Parathyroid adenoma (tissue), 2 donors: ENCODE measurements around the gene EXD3.

ENCODE experiments used
- H2AFZ ChIP-seq: fragments of 300-600 bp; sonication (generic); one replicate; pipeline ENCODE4 v1.7.0; 2017; ENCODE audit warnings: antibody characterized with exemption, mild to moderate bottlenecking
- H3K27ac ChIP-seq: fragments of 300-600 bp; sonication (generic); one replicate; pipeline ENCODE4 v1.7.0; 2017
- H3K27me3 ChIP-seq: fragments of 300-600 bp; sonication (generic); one replicate; pipeline ENCODE4 v1.7.0; 2017; ENCODE audit warnings: low read length; ENCODE audit not compliant: control insufficient read depth, insufficient read depth
- H3K36me3 ChIP-seq: fragments of 300-600 bp; sonication (generic); one replicate; pipeline ENCODE4 v1.7.0; 2017; ENCODE audit warnings: low read length; ENCODE audit not compliant: control insufficient read depth, insufficient read depth
- H3K4me1 ChIP-seq: fragments of 300-600 bp; sonication (generic); one replicate; pipeline ENCODE4 v1.7.0; 2017; ENCODE audit warnings: control low read depth
- H3K4me2 ChIP-seq: fragments of 300-600 bp; sonication (generic); one replicate; pipeline ENCODE4 v1.7.0; 2017; ENCODE audit warnings: low read length
- H3K4me3 ChIP-seq: fragments of 300-600 bp; sonication (generic); one replicate; pipeline ENCODE4 v1.7.0; 2017; ENCODE audit warnings: low read depth, low read length
- H3K79me2 ChIP-seq: fragments of 300-600 bp; sonication (generic); one replicate; pipeline ENCODE4 v1.7.0; 2017; ENCODE audit warnings: control low read depth
- H3K9ac ChIP-seq: fragments of 300-600 bp; sonication (generic); one replicate; pipeline ENCODE4 v1.7.0; 2017; ENCODE audit warnings: mild to moderate bottlenecking
- H3K9me3 ChIP-seq: fragments of 300-600 bp; sonication (generic); one replicate; pipeline ENCODE4 v1.7.0; 2017; ENCODE audit warnings: low read length; ENCODE audit not compliant: control insufficient read depth
- CTCF ChIP-seq: fragments of 300-600 bp; sonication (generic); IDR thresholded peaks from one replicate; pipeline ENCODE4 v1.7.0; 2017; ENCODE audit warnings: antibody characterized with exemption, mild to moderate bottlenecking
- donor health status: primary hyperparathyroidism.

The EXD3 gene

GRCh38 chr9:137454597-137455358, 31.8 kb upstream of the EXD3 start:
- Histone ChIP-seq H2AFZ (no peak overlapping the region), H3K27ac (no peak overlapping the region), H3K4me3 (no peak overlapping the region), H3K36me3 (no peaks in the 10 kb centered on the region), H3K79me2 (no peaks in the 10 kb centered on the region), H3K9me3 (no peaks in the 10 kb centered on the region), H3K27me3 (no peaks in the 10 kb centered on the region), H3K4me1 (no peaks in the 10 kb centered on the region), H3K9ac (no peak overlapping the region), H3K4me2 (no peak overlapping the region)
- no peak for TF ChIP-seq CTCF

DNA sequence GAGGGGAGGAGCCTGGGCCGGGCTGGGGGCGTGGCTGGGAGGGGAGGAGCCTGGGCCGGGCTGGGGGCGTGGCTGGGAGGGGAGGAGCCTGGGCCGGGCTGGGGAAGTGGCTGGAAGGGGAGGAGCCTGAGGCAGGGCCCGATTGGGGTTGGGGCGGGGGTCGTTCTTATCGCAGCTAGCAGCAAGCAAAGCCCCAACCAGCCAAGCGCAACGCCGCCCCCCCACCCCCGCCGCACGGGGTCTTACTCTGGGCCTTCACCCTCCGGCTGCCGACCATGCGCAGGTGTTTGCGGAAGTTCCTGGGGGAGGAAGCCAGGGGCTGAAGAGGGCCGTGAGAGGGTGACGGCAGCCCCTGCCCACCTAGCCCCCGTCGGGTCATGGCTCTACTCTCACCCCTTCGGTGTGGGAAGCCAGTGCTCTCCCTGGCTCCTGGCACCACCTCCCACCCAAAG, 31.2 kb upstream of the EXD3 start:
- TF ChIP-seq CTCF: no peak
- Histone ChIP-seq H3K27me3 (no peaks in the 10 kb centered on the region), H3K27ac (no peak overlapping the region), H3K4me2 (no peak overlapping the region), H3K79me2 (no peaks in the 10 kb centered on the region), H3K36me3 (no peaks in the 10 kb centered on the region), H3K4me1 (no peaks in the 10 kb centered on the region), H3K9me3 (no peaks in the 10 kb centered on the region), H3K4me3 (no peak overlapping the region), H3K9ac (no peak overlapping the region), H2AFZ (no peak overlapping the region)

DNA sequence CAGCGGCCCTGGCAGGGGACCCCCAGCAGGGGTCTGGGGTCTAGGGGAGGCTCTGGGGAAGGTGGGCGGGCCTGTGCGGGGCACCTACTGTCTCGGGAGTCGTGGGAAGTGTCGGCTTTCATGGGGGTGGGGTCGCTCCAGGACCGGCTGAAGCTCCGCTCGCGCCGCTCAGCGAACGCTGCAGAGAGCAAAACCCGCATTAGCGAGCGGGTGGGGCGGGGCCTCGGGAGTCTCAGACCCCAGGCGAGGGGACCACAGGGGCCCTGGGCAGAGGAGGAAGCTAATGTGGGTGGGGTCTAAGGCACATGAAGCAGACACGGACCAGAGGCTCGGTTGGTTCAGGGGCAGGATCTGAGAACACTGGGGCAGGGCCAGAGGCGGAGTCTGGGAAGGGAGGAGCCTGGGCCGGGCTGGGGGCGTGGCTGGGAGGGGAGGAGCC, 30.7 kb upstream of the EXD3 start:
- Histone ChIP-seq H3K79me2 (no peaks in the 10 kb centered on the region), H2AFZ (no peak overlapping the region), H3K27me3 (no peaks in the 10 kb centered on the region), H3K27ac (no peak overlapping the region), H3K9me3 (no peaks in the 10 kb centered on the region), H3K4me1 (no peaks in the 10 kb centered on the region), H3K4me3 (no peak overlapping the region), H3K4me2 (no peak overlapping the region), H3K36me3 (no peaks in the 10 kb centered on the region), H3K9ac (no peak overlapping the region)
- no peak for TF ChIP-seq CTCF

DNA sequence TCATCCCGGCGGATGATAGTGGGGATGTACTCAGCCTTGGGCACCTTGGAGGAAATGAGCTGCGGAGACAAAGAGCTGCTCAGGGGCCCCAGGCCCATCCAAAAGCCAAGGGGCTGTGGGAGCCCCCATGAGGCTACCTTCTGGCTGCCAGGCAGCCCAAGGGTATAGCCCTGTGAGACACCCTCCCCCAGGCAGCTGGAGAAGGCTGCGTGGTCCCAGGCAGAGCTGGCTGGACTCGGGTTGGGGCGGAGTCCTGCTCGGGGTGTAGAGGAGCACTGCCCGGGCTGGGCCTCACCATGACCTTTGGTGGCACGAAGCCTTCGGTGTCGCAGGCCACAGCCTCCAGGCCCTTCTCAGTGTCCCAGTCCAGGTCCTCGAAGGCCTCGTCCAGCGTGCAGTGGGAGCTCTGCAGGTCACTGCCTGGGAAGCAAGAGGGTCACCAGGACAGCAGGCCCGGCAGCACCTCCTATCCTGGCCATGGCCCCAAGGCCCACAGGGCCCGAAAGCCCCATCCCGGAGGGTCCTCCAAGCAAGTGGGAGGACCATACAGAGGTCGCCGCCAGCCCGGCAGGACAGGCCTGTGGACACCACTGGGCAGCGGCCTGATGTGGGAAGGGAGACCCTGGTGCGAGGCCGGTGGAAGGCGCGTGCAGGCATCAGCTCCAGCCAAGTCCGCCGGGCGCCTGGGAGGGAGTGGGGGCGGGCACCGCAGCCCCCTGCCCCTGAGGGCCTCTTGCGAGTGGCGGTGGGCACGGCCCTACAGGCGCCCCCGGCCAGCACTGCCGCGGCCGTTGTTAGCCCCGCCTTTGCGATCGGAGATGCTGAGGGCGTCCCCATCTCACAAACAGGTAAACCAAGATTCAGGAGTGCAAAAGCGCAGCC, 30.0 kb upstream of the EXD3 start:
- Histone ChIP-seq H3K4me3 (no peak overlapping the region), H3K4me1 (no peaks in the 10 kb centered on the region), H3K79me2 (no peaks in the 10 kb centered on the region), H2AFZ (no peak overlapping the region), H3K36me3 (no peaks in the 10 kb centered on the region), H3K9ac (no peak overlapping the region), H3K27me3 (no peaks in the 10 kb centered on the region), H3K9me3 (no peaks in the 10 kb centered on the region), H3K4me2 (no peak overlapping the region), H3K27ac (no peak overlapping the region)
- TF ChIP-seq CTCF: no peak
